Kidney (tissue), 14 donors: ENCODE results near the gene GRID1. TPM values are rescaled to one million over a fixed set of nuclear protein-coding genes. Genes with fewer than 3 reads are reported as not detected.
"Not testable (repeated sequence)": the region's sequence is repeated elsewhere in the genome, so short reads cannot be mapped to it uniquely, and the experiment has no call there.

Experiments used
- DNase-seq, 5 donors: peaks; one replicate each; pipeline ENCODE4 v3.0.0-alpha.2; 2013 to 2020
- FAIRE-seq: peaks from 2 replicates; lab custom pipeline; 2012; peaks lifted over from hg19 to GRCh38; lab: Jason Lieb, UNC
- H3K27ac ChIP-seq, 2 donors: one replicate each; pipeline ENCODE4 v1.7.0; 2013; ENCODE audit warnings: low read depth in 2 of 2, low read length in 2 of 2, inconsistent platforms in 1 of 2
- H3K27me3 ChIP-seq: one replicate; pipeline ENCODE4 v1.7.1; 2013; ENCODE audit warnings: low read length, inconsistent platforms; ENCODE audit not compliant: control insufficient read depth, insufficient read depth
- H3K36me3 ChIP-seq, 3 donors: one replicate each; pipeline versions ENCODE4 v1.7.0 to v1.7.1; 2013; ENCODE audit warnings: low read length in 3 of 3, control low read depth in 1 of 3, inconsistent platforms in 1 of 3; ENCODE audit not compliant: insufficient read depth in 3 of 3, control insufficient read depth in 2 of 3
- H3K4me1 ChIP-seq, 3 donors: one replicate each; pipeline versions ENCODE4 v1.7.0 to v1.7.1; 2013; ENCODE audit warnings: low read length in 3 of 3, inconsistent platforms in 1 of 3, low read depth in 1 of 3; ENCODE audit not compliant: control insufficient read depth in 2 of 3, insufficient read depth in 2 of 3
- H3K4me3 ChIP-seq, 3 donors: one replicate each; pipeline versions ENCODE4 v1.7.0 to v1.8.1; 2013; ENCODE audit warnings: low read length in 3 of 3, control low read depth in 1 of 3, inconsistent platforms in 1 of 3
- H3K9ac ChIP-seq, 3 donors: one replicate each; pipeline versions ENCODE4 v1.7.0 to v1.7.1; 2013; ENCODE audit warnings: low read length in 3 of 3, control low read depth in 1 of 3, inconsistent platforms in 1 of 3
- H3K9me3 ChIP-seq, 3 donors: one replicate each; pipeline versions ENCODE4 v1.7.0 to v1.7.1; 2013; ENCODE audit warnings: low read length in 3 of 3, control low read depth in 1 of 3, inconsistent platforms in 1 of 3; ENCODE audit not compliant: control insufficient read depth in 2 of 3, insufficient read depth in 1 of 3
- CTCF ChIP-seq: IDR thresholded peaks from 3 replicates; pipeline ENCODE4 v1.5.1; 2012; ENCODE audit warnings: mild to moderate bottlenecking, moderate library complexity, borderline replicate concordance; ENCODE audit not compliant: insufficient read depth; ENCODE audit errors: extremely low read depth
- intact Hi-C: fragments of 100-400 bp; cut with DNase I; formaldehyde crosslinking; loops from one replicate; pipeline ENCODE4 v1.11.1; 2022
- polyA plus RNA-seq: library from polyadenylated mRNA; stranded (reverse); fragments of 350-450 nt; fragmentation: Illumina TruSeq; extraction: RNeasy Lipid Tissue Mini Kit (QIAGEN cat#74804); gene quantifications from one replicate; pipeline ENCODE4 v1.2.3, GENCODE V29; 2014; ENCODE audit warnings: low read depth, low replicate concordance; ENCODE audit not compliant: insufficient read depth
- total RNA-seq: library from RNA; stranded (reverse); fragmentation: NEBNext Ultra II Directional; extraction: Animal tissue kit (Norgen Biotek cat#: 25700); gene quantifications from one replicate; pipeline ENCODE4 v1.2.1, GENCODE V29; 2021
- donor health status: control.
- donor health status: control.
- donor health status: control.
- donor health status: control.
- donor health status: control.
- donor health status: DM: yes; HTN: yes; CAD: no.
- donor health status: Normal renal cell carcinoma (clear cell type).

Gene GRID1
- total and polyA plus RNA-seq, 2 donors from 2014 or later, result 0.37 to 1.4 TPM

GRCh38 chr10:86389441-86390193, 23.0 kb upstream of the GRID1 start:
- Histone ChIP-seq H3K9me3 (no peaks in the 10 kb centered on the region), H3K4me1 (no peaks in the 10 kb centered on the region), H3K27me3 (peaks cover 10% of the 10 kb centered on the region), H3K36me3 (no peaks in the 10 kb centered on the region), H3K27ac (no peak overlapping the region), H3K4me3 (peak overlapping the region in 2 of 3 donors; percentile 47 to 67), H3K9ac (no peak overlapping the region)
- DNase-seq (peak; percentile 67 to 83 (median 78)), FAIRE-seq (no peak)
- no peak for TF ChIP-seq CTCF
- intact Hi-C loops, result no loop called here

- FAIRE-seq, intact Hi-C loops: not testable (repeated sequence)
- H3K4me3 ChIP-seq, result peak overlapping the region in 2 of 3 donors; percentile 47 to 67
Measured at GRCh38 chr10:86389109-86389440, 22.5 kb upstream of the GRID1 start.

GRCh38 chr10:86388119-86388704, 21.6 kb upstream of the GRID1 start:
- H3K4me1 ChIP-seq, result no peaks in the 10 kb centered on the region
- FAIRE-seq (no peak), DNase-seq (no peak)
- intact Hi-C loops, result no loop called here
- no peak overlapping the region for H3K27ac ChIP-seq
- TF ChIP-seq CTCF, result no peak
- H3K36me3 ChIP-seq, result no peaks in the 10 kb centered on the region
- H3K9ac ChIP-seq, result no peak overlapping the region
- H3K27me3 ChIP-seq, result peaks cover 10% of the 10 kb centered on the region
- H3K9me3 ChIP-seq, result no peaks in the 10 kb centered on the region
- no peak overlapping the region for H3K4me3 ChIP-seq

More at GRCh38 chr10:86389109-86389440, 22.5 kb upstream of the GRID1 start:
- H3K9me3 ChIP-seq, H3K27ac ChIP-seq, DNase-seq, H3K27me3 ChIP-seq, H3K4me1 ChIP-seq, H3K36me3 ChIP-seq, H3K9ac ChIP-seq: not testable (repeated sequence)

- TF ChIP-seq CTCF, result no peak
- intact Hi-C loops, result no loop called here
- Histone ChIP-seq H3K4me3 (no peak overlapping the region), H3K9ac (no peak overlapping the region), H3K4me1 (no peaks in the 10 kb centered on the region), H3K27me3 (peaks cover 10% of the 10 kb centered on the region), H3K9me3 (no peaks in the 10 kb centered on the region), H3K36me3 (no peaks in the 10 kb centered on the region), H3K27ac (no peak overlapping the region)
- DNase-seq, result no peak
- FAIRE-seq, result no peak
Measured at GRCh38 chr10:86387178-86387794, 20.7 kb upstream of the GRID1 start.
